ENCODE data around the gene LRRC43. TPM values are rescaled to one million over a fixed set of nuclear protein-coding genes. Genes with fewer than 3 reads are reported as not detected.

LRRC43 gene
- total RNA-seq, 2 donors from 2014 or later, result 0.71 to 1.8 TPM

- Histone ChIP-seq H3K4me1 (peaks cover 0 to 20% of the 10 kb centered on the region in 2 donors), H3K36me3 (peaks cover 18% of the 10 kb centered on the region), H3K4me3 (peak within 1 kb of the TSS; percentile 43 to 64), H3K27ac (no peak within 1 kb of the TSS), H3K27me3 (peaks cover 0 to 23% of the 10 kb centered on the region in 2 donors), H3K9me3 (no peaks in the 10 kb centered on the region)
- DNase-seq (ENCODE audit: low spot score), result no peak
- TF ChIP-seq CTCF (IDR thresholded peaks at IDR 0.05), result no peak
Measured at GRCh38 chr12:122203301-122204166, 20.6 kb downstream of the LRRC43 start, which contains the start of gene B3GNT4. TSS of gene B3GNT4 (plus strand) at chr12:122203709. CDS start at chr12:122204619, 910 bp downstream.

- DNase-seq (ENCODE audit: low spot score), result no peak
Measured at GRCh38 chr12:122204167-122205052, 21.5 kb downstream of the LRRC43 start.

GRCh38 chr12:122205053-122205925, 22.4 kb downstream of the LRRC43 start:
- peaks cover 33% of the 10 kb centered on the region for H3K36me3 ChIP-seq
- H3K27me3 ChIP-seq, result peaks cover 0 to 23% of the 10 kb centered on the region in 2 donors
- H3K4me1 ChIP-seq, result peaks cover 0 to 20% of the 10 kb centered on the region in 2 donors
- TF ChIP-seq CTCF (IDR thresholded peaks at IDR 0.05), result no peak
- no peak for DNase-seq (ENCODE audit: low spot score)
- H3K27ac ChIP-seq, result no peak overlapping the region
- no peak overlapping the region for H3K4me3 ChIP-seq
- no peaks in the 10 kb centered on the region for H3K9me3 ChIP-seq

More at GRCh38 chr12:122204167-122205052, 21.5 kb downstream of the LRRC43 start:
- Histone ChIP-seq H3K36me3 (peaks cover 27% of the 10 kb centered on the region), H3K27ac (no peak overlapping the region), H3K4me1 (peaks cover 0 to 20% of the 10 kb centered on the region in 2 donors), H3K9me3 (no peaks in the 10 kb centered on the region), H3K4me3 (peak overlapping the region; percentile 43 to 64), H3K27me3 (peaks cover 0 to 23% of the 10 kb centered on the region in 2 donors)
- TF ChIP-seq CTCF (IDR thresholded peaks at IDR 0.05), result no peak

- Histone ChIP-seq H3K27ac (no peak overlapping the region), H3K27me3 (peaks cover 0 to 23% of the 10 kb centered on the region in 2 donors), H3K9me3 (no peaks in the 10 kb centered on the region), H3K4me3 (no peak overlapping the region), H3K36me3 (peaks cover 42% of the 10 kb centered on the region), H3K4me1 (peaks cover 0 to 20% of the 10 kb centered on the region in 2 donors)
- no peak for TF ChIP-seq CTCF (IDR thresholded peaks at IDR 0.05)
- DNase-seq (ENCODE audit: low spot score), result no peak
Measured at GRCh38 chr12:122206111-122206881, 23.4 kb downstream of the LRRC43 start.
